ENCODE measurements around the gene TRMT2B.
A peak's percentile ranks its signal among the peaks of the same experiment; 100 is the strongest.

TRMT2B gene

GRCh38 chrX:100964362-100964761 lies 87.5 kb downstream of the TRMT2B start:
- CTCF ChIA-PET: no interaction called here
- H3K4me1 ChIP-seq (ENCODE audit: control insufficient read depth, insufficient read depth, low read length): no peaks in the 10 kb centered on the region
- no peaks in the 10 kb centered on the region for H3K9me3 ChIP-seq (ENCODE audit: control insufficient read depth, insufficient read depth, low read depth, low read length)
- no peak overlapping the region for H3K4me3 ChIP-seq (ENCODE audit: low read depth, low read length)
- no peak overlapping the region for H3K27ac ChIP-seq (ENCODE audit: extremely low read depth, low read depth, low read length)
- POLR2A ChIA-PET: no interaction called here
- TF ChIP-seq ZSCAN4 (tag by site-specific recombination; IDR thresholded peaks at IDR 0.05) (no peak), ZNF837 (tag by site-specific recombination; IDR thresholded peaks at IDR 0.05) (no peak), ZBTB10 (tag by site-specific recombination; IDR thresholded peaks at IDR 0.05) (no peak), ZSCAN23 (tag by site-specific recombination; IDR thresholded peaks at IDR 0.05) (no peak), KLF1 (tag by site-specific recombination; IDR thresholded peaks at IDR 0.05) (no peak), ZNF239 (tag by site-specific recombination; IDR thresholded peaks at IDR 0.05) (no peak), ZFP69B (tag by site-specific recombination; IDR thresholded peaks at IDR 0.05) (no peak), ZNF768 (tag by site-specific recombination; IDR thresholded peaks at IDR 0.05) (no peak), ATF2 (tag by site-specific recombination; IDR thresholded peaks at IDR 0.05; ENCODE audit: low read depth) (no peak), PRDM6 (tag by site-specific recombination; IDR thresholded peaks at IDR 0.05) (no peak)
- H3K36me3 ChIP-seq (ENCODE audit: control insufficient read depth in 2 of 2, insufficient read depth in 1 of 2, low read length in 2 of 2): no peaks in the 10 kb centered on the region

GRCh38 chrX:100962811-100963210 lies 89.1 kb downstream of the TRMT2B start:
- CTCF ChIA-PET: no interaction called here
- POLR2A ChIA-PET: interaction anchor here (0.5 kb wide), 1 partner anchor 435 kb away, joined by 3 read pairs; no protein-coding TSS in a partner anchor
- H3K36me3 ChIP-seq (ENCODE audit: control insufficient read depth in 2 of 2, insufficient read depth in 1 of 2, low read length in 2 of 2): no peaks in the 10 kb centered on the region
- H3K4me1 ChIP-seq (ENCODE audit: control insufficient read depth, insufficient read depth, low read length): no peaks in the 10 kb centered on the region
- no peak overlapping the region for H3K27ac ChIP-seq (ENCODE audit: extremely low read depth, low read depth, low read length)
- H3K4me3 ChIP-seq (ENCODE audit: low read depth, low read length): no peak overlapping the region
- no peaks in the 10 kb centered on the region for H3K9me3 ChIP-seq (ENCODE audit: control insufficient read depth, insufficient read depth, low read depth, low read length)
- TF ChIP-seq ZBTB1 (tag by site-specific recombination; IDR thresholded peaks at IDR 0.05): 0 out of 2 replicates have a peak, but pooled peaks have one; percentile 23
- 0 out of 2 replicates have a peak, but pooled peaks have one; percentile 34 for TF ChIP-seq ZNF664 (tag by site-specific recombination; IDR thresholded peaks at IDR 0.05)
- peak; percentile 58; the same call in 1 of the 2 replicates for TF ChIP-seq ZXDB (tag by site-specific recombination; IDR thresholded peaks at IDR 0.05)
- TF ChIP-seq ZNF623 (tag by site-specific recombination; IDR thresholded peaks at IDR 0.05): peak; percentile 57
- 0 out of 2 replicates have a peak, but pooled peaks have one; percentile 33 for TF ChIP-seq ZNF560 (tag by site-specific recombination; IDR thresholded peaks at IDR 0.05; ENCODE audit: borderline replicate concordance)
- TF ChIP-seq ZNF518A (tag by site-specific recombination; conservative IDR thresholded peaks at IDR 0.05; ENCODE audit: low read depth): peak; percentile 76
- TF ChIP-seq ZNF114 (tag by site-specific recombination; IDR thresholded peaks at IDR 0.05): no peak
- 0 out of 2 replicates have a peak, but pooled peaks have one; percentile 27 for TF ChIP-seq ZNF202 (tag by site-specific recombination; IDR thresholded peaks at IDR 0.05; ENCODE audit: borderline replicate concordance)
- no peak; the same call in 1 of the 2 replicates for TF ChIP-seq REST (tag by site-specific recombination; IDR thresholded peaks at IDR 0.05)

All from HEK293 (cell line).